GM19240 (cell line): ENCODE results near the gene MYL3.

Source experiments
- DNase-seq: peaks from one replicate; pipeline ENCODE4 v3.0.0; 2011; ENCODE audit warnings: low spot score; ENCODE audit not compliant: insufficient read length

MYL3 gene

GRCh38 chr3:46865546-46865945 lies 2.3 kb upstream of the MYL3 start:
- DNase-seq, result no peak

GRCh38 chr3:46865031-46865507 lies 1.8 kb upstream of the MYL3 start:
- DNase-seq, result no peak

DNA sequence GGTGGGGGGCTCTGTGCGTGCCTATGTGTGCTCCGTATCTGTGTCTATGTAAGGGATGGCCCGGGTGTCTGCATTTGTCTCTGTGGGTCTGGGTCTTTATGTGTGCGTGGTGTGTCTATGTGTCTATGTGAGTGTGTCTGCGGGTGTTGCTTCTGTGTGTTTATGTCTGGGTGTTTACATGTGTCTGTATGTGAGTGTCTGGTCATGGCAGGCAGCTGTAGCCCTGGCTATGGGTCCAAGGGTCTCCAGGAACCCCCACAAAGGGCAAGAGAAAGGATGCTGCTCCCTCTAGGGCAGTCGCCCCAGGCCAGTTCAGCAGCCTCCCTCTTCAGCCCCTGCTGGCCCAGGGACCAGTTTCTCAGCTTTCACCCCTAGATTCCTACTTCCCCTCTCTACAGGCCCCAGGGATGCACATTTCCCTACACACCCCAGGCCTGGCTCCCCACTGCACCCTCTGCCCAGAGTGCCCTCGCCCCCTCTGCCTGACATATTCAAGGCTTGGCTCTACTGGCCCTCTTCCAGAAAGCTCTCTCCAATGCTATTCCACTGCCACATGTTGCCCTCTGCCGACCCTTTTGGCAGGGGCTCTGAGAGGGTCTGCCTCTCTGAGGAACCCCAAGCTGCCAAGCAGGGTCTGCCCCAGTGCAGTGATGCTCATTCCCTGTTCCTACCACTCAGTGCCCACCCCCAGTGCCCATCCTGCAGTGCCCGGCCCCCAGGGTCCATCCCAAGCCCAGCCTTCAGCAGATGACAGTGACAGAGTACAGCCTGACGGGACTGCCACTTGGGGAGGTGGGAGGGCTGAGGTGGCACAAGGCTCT lies 1.0 kb upstream of the MYL3 start:
- DNase-seq, result no peak

DNA sequence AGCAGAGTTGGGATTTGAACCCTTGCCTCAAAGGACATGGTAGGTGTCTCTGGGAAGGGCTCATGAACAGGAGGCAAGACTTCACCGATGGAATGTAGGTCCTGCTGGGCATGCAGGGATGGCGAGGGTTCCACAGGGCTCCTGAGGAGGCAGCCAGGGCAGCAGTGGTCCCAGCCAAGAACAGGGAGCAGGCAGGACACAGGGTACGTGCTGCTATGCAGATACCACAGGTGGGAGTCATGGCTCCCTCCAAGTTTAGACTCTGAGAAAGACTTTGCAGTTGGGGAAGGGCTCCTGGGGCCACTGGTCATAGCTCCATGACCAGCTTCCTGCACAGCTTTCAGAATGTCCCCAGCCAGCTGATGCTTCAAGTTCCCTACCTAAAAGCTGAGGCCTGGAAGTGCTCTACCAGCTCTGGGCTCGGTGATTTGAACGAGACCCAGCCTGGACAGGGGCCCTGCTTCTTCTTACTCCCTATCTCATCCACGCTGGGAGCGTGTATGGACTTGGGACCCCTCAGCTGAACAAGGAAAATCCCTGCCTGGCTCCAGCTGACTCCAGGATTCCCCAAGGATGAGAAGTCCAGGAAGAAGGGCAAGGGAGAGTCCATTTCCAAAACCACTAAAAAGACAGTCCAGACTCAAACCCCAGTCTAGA lies 747 bp downstream of the MYL3 start:
- no peak for DNase-seq

- DNase-seq, result no peak
Measured at GRCh38 chr3:46861605-46862368, 1.5 kb downstream of the MYL3 start.

DNA sequence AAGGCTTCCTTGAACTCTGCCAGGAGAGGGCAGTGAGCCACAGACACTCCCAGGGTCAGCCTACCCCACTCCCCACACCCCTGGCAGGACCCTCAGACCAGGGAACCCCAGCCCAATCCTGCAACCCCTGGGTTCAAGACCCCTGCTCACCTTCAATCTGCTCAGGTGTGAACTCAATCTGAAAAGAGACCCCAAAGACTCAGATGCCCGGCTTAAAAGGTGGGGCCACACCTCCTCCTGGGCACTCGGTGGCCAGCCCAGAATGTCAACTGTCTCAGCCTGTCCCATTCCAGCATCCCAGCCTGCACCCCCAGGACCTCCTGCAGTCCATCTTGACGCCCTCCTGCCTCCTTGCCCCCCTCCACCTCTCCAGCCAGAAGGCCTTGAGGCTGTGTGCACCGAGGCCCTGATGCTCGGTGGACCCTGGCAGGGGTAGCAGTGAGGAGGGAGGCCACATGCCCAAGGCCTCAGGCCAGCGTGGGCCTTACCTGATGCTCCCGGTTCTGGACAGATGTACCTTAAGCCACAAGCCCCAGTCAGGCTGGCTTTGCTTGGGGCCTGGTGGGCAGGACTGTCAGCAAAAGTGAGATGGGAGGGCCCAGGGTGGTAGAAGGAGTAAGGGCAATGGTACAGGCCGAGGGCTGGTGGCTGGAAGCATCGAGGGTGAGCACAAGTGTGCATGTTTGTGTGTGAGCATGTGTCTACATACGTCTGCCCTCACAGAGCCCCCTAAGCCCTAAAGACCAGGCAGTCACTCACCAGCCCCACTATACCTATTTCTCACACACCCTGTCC lies 2.2 kb downstream of the MYL3 start:
- no peak for DNase-seq

GRCh38 chr3:46860017-46860809 lies 3.0 kb downstream of the MYL3 start:
- DNase-seq, result no peak

GRCh38 chr3:46859001-46859710 lies 4.1 kb downstream of the MYL3 start:
- DNase-seq, result no peak

- no peak for DNase-seq
Measured at GRCh38 chr3:46858456-46858855, 4.8 kb downstream of the MYL3 start.

- DNase-seq, result no peak
Measured at GRCh38 chr3:46857485-46858341, 5.5 kb downstream of the MYL3 start.

DNA sequence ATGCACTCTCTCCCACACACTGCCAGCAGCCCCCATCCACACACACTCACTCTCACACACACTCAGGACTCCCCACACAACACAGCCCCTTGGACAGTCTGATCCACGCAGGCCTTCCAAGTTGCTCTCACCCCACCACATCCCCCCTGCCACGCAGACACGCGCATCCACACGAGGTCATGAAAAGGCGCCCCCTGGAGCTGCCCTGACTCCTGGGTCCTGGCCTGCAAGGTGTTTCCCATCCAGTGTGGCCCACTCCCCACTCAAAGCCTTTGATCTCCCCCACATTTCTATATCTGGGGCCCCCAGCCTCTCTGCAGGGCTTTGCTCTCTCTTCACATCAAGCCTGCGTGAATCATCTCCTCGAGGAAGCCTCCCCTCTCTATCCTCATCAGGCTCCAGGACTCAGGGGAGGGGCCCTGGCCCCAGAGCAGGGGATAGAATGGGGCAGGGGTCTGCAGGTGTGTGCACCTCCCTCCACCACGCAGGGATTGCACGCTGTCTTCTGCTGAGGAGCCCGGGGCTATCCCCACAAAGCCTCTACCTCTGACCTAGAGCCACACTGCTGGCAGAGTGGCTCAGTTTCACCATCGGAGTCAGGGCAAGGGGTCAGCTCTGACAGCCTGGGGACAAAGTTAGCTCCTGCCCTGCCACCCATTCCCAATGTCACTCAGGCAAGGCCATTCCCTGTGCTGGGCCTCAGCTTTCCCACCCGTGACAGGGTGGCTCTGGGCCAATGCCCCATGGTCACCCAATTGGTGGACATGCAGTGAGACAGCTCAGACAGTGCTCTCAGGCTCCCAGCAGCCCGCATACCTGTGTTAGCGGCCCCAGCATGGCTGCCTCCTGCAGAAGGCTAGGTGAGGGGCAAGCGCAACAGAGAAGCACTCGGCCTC lies 6.4 kb downstream of the MYL3 start:
- DNase-seq, result no peak

GRCh38 chr3:46854555-46854991 lies 8.7 kb downstream of the MYL3 start:
- no peak for DNase-seq

DNA sequence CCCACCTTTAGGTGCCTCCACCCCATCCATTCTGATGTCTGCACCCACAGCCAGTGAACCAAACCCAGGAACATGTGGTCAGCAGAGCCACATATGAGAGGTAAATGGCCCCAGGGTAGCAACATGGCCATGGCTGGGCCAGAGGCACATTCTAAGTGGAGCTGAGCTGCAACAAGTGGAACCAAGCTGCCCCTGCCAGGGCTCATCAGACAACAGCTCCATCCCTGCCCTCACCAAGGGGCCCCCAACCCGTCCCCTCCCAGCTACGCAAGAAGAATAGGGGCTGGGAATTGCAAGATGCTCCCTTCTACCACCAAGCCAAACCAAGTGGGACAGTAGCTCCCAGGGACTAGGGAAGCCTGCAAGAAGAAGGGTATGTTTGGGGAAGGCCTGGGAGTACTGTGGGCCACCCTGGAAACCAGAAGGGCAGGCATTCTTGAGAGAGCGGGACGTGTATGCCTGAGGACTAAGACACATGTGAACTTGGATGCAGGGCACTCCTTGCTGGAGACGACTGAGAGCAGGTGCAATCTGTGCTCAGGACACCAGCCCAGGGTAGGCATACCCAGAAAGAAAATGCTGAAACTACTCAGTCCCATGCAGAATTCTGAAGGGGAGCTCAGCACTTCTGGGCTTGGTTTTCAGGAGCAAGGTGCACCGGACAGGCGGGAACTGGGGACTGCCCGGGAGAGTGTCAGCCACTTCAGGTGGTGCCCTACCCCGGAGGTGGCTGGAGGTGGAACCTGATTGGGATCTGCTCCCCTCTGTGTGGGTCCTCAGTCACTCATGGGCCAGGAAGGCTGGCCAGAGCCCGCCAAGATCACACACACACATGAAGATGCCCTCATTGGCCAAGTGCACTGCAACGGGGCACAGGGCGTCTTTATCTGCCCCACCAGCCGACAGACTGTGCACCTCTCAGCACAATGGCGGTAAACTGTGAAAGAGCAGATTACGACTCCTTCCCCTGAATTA lies 9.5 kb downstream of the MYL3 start:
- no peak for DNase-seq

GRCh38 chr3:46852839-46853355 lies 10.3 kb downstream of the MYL3 start:
- no peak for DNase-seq

DNA sequence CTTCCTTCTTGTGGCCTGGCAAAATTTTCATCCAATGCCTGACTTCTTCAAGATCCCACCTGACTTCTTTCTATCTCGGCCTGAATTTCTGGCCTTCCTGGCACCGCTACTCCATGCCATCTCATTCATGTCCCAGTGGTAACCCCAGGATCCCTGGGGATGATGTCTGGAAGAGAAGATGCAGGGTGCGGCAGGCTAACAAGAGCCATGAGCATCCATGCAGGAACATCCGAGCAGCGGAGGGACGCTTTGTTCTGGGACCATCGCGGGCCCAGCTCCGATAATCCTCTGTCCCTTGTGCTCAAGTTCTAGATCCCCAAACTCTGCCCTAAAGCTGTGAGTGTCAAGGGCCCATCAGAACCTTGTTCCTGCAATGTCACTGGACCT lies 10.9 kb downstream of the MYL3 start:
- no peak for DNase-seq
